ENCODE measurements around the gene MEOX2.

The MEOX2 gene

DNA sequence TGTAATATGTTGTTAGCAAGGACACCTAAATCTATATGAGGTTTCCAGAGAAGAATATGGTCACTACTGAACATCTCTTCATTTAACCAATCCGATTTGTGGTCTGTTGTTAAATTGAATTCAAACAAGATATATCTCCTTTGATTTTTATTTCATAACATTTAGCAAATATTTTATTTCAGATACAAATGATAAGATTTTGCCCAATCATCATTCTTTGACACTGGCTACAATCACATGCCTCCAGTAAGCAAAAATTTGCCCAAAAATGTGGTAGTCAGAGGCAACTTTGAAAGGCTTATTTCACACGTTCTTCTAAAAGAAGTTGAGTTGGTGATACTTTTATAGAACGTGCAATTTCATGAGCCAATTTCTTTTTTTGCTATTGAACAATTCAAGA lies 79.9 kb downstream of the MEOX2 start:
- FAIRE-seq (peak; percentile 6), DNase-seq (ENCODE audit: insufficient read length, low spot score) (no peak)
- TF ChIP-seq CTCF (IDR thresholded peaks at IDR 0.05; ENCODE audit: insufficient read depth, missing control alignments) = no peak

GRCh38 chr7:15604166-15604565 lies 82.3 kb downstream of the MEOX2 start:
- no peak for TF ChIP-seq CTCF (IDR thresholded peaks at IDR 0.05; ENCODE audit: insufficient read depth, missing control alignments)
- no peak for DNase-seq (ENCODE audit: insufficient read length, low spot score)
- FAIRE-seq = no peak

DNA sequence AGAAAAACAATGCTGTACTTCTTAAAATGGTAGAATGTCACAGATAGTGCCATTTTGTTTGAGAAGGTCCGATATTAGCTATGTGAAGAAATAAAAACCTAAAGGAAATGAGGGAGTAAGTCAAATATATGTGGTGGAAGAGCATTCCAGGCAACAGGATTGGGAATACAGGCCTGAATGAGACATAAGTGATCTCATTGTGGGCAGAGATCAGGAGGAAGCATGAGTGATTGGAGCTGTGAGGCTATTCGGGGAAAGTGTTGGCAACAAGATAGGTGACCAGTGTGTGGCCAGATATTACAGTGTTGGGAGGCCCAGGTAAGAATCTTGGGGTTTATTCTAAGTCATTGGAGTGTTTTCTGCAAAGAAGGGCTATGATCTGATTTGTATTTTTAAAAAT lies 83.4 kb downstream of the MEOX2 start:
- no peak for TF ChIP-seq CTCF (IDR thresholded peaks at IDR 0.05; ENCODE audit: insufficient read depth, missing control alignments)
- no peak for DNase-seq (ENCODE audit: insufficient read length, low spot score)
- no peak for FAIRE-seq

- TF ChIP-seq CTCF (IDR thresholded peaks at IDR 0.05; ENCODE audit: insufficient read depth, missing control alignments) = no peak
- FAIRE-seq (no peak), DNase-seq (ENCODE audit: insufficient read length, low spot score) (no peak)
Observed at GRCh38 chr7:15602236-15602635, 84.2 kb downstream of the MEOX2 start.

DNA sequence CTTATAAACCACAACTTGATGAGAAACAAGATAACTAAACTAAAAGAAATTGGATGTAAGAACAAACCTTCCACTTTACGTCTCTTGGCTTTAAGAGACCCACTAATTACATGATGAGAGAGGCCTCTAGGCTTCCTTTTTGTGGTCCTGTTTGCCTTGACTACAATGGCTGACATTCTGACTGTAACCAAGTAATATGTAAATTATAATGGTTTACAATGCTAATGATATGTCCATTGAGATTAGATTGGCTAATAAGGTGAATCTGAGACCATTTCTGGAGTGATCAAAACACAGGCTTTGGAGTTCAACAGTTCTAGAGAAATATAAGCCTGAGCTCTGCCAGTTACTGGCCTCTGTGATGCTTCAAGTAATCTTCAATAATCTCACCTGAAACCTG lies 85.3 kb downstream of the MEOX2 start:
- DNase-seq (ENCODE audit: insufficient read length, low spot score) (no peak), FAIRE-seq (no peak)
- no peak for TF ChIP-seq CTCF (IDR thresholded peaks at IDR 0.05; ENCODE audit: insufficient read depth, missing control alignments)

GRCh38 chr7:15600298-15600697 lies 86.2 kb downstream of the MEOX2 start:
- DNase-seq (ENCODE audit: insufficient read length, low spot score) (no peak), FAIRE-seq (no peak)
- no peak for TF ChIP-seq CTCF (IDR thresholded peaks at IDR 0.05; ENCODE audit: insufficient read depth, missing control alignments)

DNA sequence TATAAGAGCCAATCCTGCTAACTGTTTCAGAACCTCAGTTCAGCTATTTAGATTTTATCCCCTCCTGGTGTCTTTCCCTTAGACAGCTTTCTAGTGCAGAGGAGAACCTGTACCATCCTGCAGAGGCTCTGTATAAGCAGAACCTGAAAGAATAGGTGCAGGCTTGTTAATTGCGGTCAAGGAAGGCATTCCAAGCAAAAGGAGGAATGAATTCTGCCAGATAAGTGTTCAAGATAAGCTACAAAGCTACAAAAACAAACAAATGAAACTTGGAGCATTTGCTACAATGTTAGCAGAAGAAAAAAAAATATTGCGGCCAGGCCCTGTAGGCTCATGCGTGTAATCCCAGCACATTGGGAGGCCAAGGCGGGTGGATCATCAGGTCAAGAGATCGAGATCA lies 92.0 kb downstream of the MEOX2 start:
- FAIRE-seq = no peak
- no peak for DNase-seq (ENCODE audit: insufficient read length, low spot score)
- TF ChIP-seq CTCF (IDR thresholded peaks at IDR 0.05; ENCODE audit: insufficient read depth, missing control alignments) = no peak
